ENCODE measurements around the gene HCN3. TPM values are rescaled to one million over a fixed set of nuclear protein-coding genes. Genes with fewer than 3 reads are reported as not detected.

The HCN3 gene
- total and polyA plus RNA-seq, 2 of the 13 experiments (the other 11 are each of a cell fraction or from before 2014, with no cell fraction given) = 2.4 to 10.2 TPM

DNA sequence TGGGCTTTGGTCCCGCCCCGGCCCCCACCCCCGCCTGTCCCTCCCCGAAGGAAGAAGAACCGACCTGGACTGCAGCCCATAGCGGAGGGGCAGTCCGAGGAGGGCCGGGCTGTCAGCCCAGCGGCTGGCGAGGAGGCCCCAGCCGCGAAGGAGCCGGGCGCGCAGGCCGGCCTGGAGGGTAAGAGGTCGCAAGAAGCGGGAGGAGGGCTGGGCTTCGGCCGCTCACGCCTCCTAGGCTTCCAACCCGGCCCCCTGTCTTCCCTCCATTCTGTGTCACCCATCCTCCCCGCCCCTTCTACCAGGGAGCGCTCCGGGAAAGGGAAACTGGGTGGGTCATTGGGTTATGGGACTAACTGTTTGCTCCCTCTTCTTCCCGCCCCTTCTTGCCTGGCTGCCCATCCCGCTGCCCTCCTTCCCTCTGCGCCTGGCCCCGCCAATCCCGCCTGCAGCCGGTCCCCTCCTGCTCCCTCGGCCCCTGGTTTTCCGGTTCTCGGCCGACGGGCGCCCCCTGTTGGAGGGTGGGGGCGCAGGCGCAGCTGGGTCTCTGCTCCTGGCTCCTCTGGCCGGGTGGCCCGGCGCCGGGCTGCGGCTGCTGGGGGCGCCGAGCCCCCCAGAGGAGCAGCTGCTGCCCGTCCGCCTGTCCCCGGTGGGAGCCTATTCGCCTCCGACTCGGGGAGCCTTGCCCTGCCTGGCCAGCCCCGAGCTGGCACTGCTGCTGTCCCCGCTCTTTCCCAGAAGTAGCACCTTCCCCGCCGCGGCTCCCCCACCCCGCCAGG lies 45.9 kb downstream of the HCN3 start (continued):
- TF ChIP-seq, protein P1, sequence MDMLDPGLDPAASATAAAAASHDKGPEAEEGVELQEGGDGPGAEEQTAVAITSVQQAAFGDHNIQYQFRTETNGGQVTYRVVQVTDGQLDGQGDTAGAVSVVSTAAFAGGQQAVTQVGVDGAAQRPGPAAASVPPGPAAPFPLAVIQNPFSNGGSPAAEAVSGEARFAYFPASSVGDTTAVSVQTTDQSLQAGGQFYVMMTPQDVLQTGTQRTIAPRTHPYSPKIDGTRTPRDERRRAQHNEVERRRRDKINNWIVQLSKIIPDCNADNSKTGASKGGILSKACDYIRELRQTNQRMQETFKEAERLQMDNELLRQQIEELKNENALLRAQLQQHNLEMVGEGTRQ (IDR thresholded peaks at IDR 0.05; ENCODE audit: low read depth, low read length) = no peak
- TF ChIP-seq, protein P1 (CRISPR knock-in tag; IDR thresholded peaks at IDR 0.05; ENCODE audit: borderline replicate concordance) = no peak
- TF ChIP-seq, protein P2, sequence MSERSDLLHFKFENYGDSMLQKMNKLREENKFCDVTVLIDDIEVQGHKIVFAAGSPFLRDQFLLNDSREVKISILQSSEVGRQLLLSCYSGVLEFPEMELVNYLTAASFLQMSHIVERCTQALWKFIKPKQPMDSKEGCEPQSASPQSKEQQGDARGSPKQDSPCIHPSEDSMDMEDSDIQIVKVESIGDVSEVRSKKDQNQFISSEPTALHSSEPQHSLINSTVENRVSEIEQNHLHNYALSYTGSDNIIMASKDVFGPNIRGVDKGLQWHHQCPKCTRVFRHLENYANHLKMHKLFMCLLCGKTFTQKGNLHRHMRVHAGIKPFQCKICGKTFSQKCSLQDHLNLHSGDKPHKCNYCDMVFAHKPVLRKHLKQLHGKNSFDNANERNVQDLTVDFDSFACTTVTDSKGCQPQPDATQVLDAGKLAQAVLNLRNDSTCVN (CRISPR knock-in tag; IDR thresholded peaks at IDR 0.05; ENCODE audit: borderline replicate concordance) = no peak
- TF ChIP-seq, protein P3, sequence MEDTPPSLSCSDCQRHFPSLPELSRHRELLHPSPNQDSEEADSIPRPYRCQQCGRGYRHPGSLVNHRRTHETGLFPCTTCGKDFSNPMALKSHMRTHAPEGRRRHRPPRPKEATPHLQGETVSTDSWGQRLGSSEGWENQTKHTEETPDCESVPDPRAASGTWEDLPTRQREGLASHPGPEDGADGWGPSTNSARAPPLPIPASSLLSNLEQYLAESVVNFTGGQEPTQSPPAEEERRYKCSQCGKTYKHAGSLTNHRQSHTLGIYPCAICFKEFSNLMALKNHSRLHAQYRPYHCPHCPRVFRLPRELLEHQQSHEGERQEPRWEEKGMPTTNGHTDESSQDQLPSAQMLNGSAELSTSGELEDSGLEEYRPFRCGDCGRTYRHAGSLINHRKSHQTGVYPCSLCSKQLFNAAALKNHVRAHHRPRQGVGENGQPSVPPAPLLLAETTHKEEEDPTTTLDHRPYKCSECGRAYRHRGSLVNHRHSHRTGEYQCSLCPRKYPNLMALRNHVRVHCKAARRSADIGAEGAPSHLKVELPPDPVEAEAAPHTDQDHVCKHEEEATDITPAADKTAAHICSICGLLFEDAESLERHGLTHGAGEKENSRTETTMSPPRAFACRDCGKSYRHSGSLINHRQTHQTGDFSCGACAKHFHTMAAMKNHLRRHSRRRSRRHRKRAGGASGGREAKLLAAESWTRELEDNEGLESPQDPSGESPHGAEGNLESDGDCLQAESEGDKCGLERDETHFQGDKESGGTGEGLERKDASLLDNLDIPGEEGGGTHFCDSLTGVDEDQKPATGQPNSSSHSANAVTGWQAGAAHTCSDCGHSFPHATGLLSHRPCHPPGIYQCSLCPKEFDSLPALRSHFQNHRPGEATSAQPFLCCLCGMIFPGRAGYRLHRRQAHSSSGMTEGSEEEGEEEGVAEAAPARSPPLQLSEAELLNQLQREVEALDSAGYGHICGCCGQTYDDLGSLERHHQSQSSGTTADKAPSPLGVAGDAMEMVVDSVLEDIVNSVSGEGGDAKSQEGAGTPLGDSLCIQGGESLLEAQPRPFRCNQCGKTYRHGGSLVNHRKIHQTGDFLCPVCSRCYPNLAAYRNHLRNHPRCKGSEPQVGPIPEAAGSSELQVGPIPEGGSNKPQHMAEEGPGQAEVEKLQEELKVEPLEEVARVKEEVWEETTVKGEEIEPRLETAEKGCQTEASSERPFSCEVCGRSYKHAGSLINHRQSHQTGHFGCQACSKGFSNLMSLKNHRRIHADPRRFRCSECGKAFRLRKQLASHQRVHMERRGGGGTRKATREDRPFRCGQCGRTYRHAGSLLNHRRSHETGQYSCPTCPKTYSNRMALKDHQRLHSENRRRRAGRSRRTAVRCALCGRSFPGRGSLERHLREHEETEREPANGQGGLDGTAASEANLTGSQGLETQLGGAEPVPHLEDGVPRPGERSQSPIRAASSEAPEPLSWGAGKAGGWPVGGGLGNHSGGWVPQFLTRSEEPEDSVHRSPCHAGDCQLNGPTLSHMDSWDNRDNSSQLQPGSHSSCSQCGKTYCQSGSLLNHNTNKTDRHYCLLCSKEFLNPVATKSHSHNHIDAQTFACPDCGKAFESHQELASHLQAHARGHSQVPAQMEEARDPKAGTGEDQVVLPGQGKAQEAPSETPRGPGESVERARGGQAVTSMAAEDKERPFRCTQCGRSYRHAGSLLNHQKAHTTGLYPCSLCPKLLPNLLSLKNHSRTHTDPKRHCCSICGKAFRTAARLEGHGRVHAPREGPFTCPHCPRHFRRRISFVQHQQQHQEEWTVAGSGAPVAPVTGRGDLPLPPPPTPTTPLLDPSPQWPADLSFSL (CRISPR knock-in tag; IDR thresholded peaks at IDR 0.05) = no peak
- TF ChIP-seq SRSF4 (IDR thresholded peaks at IDR 0.05; ENCODE audit: low read depth, low read length, poor library complexity, severe bottlenecking) (no peak), ZNF546 (CRISPR knock-in tag; conservative IDR thresholded peaks at IDR 0.05) (no peak), THAP11 (CRISPR knock-in tag; IDR thresholded peaks at IDR 0.05) (peak; percentile 86), ZFP36L2 (CRISPR knock-in tag; IDR thresholded peaks at IDR 0.05) (no peak), CBX1 (IDR thresholded peaks at IDR 0.05; ENCODE audit: low read depth) (peak; percentile 67), ASH2L (IDR thresholded peaks at IDR 0.05; ENCODE audit: insufficient read length, low read depth, low read length) (peak; percentile 13), U2AF1 (optimal IDR thresholded peaks at IDR 0.05; ENCODE audit: low read depth, low read length) (no peak), DNMT1 (CRISPR knock-in tag; IDR thresholded peaks at IDR 0.05) (no peak)
- TF ChIP-seq, protein P4, sequence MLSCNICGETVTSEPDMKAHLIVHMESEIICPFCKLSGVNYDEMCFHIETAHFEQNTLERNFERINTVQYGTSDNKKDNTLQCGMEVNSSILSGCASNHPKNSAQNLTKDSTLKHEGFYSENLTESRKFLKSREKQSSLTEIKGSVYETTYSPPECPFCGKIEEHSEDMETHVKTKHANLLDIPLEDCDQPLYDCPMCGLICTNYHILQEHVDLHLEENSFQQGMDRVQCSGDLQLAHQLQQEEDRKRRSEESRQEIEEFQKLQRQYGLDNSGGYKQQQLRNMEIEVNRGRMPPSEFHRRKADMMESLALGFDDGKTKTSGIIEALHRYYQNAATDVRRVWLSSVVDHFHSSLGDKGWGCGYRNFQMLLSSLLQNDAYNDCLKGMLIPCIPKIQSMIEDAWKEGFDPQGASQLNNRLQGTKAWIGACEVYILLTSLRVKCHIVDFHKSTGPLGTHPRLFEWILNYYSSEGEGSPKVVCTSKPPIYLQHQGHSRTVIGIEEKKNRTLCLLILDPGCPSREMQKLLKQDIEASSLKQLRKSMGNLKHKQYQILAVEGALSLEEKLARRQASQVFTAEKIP (CRISPR knock-in tag; IDR thresholded peaks at IDR 0.05; ENCODE audit: borderline replicate concordance) = no peak
- TF ChIP-seq, protein P5, sequence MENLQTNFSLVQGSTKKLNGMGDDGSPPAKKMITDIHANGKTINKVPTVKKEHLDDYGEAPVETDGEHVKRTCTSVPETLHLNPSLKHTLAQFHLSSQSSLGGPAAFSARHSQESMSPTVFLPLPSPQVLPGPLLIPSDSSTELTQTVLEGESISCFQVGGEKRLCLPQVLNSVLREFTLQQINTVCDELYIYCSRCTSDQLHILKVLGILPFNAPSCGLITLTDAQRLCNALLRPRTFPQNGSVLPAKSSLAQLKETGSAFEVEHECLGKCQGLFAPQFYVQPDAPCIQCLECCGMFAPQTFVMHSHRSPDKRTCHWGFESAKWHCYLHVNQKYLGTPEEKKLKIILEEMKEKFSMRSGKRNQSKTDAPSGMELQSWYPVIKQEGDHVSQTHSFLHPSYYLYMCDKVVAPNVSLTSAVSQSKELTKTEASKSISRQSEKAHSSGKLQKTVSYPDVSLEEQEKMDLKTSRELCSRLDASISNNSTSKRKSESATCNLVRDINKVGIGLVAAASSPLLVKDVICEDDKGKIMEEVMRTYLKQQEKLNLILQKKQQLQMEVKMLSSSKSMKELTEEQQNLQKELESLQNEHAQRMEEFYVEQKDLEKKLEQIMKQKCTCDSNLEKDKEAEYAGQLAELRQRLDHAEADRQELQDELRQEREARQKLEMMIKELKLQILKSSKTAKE (CRISPR knock-in tag; IDR thresholded peaks at IDR 0.05; ENCODE audit: borderline replicate concordance) = no peak
